Hematopoietic multipotent progenitor cell treated with erythropoietin and hydrocortisone succinate and interleukin-3 and kit ligand, for 8 days (in vitro differentiated cells): Measurements from ENCODE around the gene LENG8.
"Not testable (repeated sequence)": the region's sequence is repeated elsewhere in the genome, so short reads cannot be mapped to it uniquely, and the experiment has no call there.

Source experiments
- DNase-seq: peaks from one replicate; pipeline ENCODE4 v3.0.0-alpha.2; 2015

The LENG8 gene

GRCh38 chr19:54446349-54446748, 2.6 kb upstream of the LENG8 start:
- not testable (repeated sequence) for DNase-seq

GRCh38 chr19:54448040-54448773, 792 bp upstream of the LENG8 start:
- DNase-seq: peak; percentile 50

GRCh38 chr19:54449701-54450069, 686 bp downstream of the LENG8 start:
- no peak for DNase-seq

DNA sequence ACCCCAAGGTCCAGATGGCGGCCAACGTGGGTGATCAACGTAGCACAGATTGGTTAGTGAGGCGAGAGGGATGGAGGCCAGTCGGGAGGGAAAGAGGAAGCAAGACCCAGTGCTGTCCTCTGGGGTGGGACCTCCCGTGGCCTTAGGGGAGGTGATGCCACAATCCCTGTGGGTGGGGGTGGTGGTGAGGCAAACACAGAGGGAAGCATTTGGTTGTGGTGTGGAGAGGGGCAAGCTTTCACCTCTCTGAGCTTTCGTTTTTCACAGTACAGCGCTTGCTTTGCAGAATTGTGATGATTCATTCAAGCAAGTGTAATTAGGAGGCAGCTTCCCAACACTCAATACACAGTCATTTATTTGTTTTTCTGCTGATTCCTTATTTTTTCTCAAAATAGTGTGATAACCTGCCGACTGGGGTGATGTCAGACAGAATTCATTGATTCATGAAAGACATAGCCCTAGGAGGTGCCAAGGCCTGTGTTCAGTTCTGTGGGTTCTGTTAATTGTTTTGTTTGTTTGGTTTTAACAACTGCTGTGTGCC, 2.4 kb downstream of the LENG8 start:
- DNase-seq: no peak

- DNase-seq: no peak
Observed at GRCh38 chr19:54451997-54452396, 3.0 kb downstream of the LENG8 start.

- no peak for DNase-seq
Observed at GRCh38 chr19:54452626-54453025, 3.6 kb downstream of the LENG8 start.

DNA sequence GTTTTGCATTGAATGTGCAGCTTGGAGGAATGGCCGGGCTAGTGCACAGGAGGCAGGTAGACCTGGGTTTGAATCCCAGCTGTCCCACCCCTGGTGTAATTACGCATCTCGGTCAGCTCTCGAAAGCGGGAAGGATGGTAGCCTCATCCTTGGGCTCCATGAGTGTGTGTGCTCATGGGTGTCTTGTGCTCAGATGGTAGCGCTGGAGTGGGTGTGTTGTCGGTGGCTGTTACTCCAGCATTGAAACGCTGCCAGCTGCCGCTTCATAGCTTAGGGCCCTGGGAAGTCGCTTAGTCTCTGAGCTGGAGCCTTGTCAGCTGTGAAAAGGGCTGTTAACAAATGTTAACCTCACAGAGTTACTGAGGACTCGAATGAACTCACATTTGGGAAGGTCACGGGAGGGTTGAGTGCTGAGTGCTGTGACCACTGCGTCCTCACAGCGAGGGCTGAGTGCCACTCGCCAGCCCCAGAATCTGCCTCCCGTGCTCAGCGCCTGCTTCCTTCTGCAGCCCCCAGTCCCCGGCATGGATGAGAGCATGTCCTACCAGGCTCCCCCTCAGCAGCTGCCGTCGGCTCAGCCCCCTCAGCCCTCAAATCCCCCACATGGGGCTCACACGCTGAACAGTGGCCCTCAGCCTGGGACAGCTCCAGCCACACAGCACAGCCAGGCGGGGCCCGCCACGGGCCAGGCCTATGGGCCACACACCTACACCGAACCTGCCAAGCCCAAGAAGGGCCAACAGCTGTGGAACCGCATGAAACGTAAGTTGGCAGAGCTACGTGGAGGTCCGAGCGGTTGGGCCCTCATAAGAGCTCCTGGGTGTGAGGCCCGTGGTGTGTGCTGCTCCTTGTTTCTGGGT, 5.2 kb downstream of the LENG8 start:
- no peak for DNase-seq

DNA sequence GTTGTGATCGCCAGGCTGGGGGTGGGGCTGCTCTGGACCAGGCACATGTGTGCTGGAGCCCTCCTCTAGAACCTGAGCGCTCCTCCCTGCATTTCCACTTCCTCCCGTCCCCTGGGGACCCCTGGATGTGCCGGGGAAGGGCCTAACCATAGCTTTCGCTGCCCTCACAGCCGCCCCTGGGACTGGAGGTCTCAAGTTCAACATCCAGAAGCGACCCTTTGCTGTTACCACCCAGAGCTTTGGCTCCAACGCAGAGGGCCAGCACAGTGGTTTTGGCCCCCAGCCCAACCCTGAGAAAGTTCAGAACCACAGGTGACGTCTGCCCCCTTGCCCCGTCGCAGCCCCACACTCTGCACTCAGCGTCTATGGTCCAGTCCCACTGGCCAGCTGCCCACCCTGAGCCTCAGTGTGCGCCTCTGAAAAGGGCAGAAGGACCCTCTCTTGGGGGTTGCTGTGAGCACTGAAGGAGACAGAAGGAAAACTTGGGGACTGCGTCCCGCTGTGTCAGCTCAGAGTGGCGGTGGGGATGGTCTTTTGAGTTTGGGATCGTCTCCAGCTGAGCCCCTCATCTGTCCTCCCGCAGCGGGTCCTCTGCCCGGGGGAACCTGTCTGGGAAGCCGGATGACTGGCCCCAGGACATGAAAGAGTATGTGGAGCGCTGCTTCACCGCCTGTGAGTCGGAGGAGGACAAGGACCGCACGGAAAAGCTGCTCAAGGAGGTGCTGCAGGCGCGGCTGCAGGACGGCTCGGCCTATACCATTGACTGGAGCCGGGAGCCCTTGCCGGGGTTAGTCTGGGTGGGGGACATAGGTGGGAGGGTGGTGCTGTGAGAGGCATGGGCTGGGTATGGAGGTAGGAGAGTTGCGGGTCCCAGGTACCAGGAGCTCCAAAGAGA, 6.0 kb downstream of the LENG8 start:
- DNase-seq: no peak

DNA sequence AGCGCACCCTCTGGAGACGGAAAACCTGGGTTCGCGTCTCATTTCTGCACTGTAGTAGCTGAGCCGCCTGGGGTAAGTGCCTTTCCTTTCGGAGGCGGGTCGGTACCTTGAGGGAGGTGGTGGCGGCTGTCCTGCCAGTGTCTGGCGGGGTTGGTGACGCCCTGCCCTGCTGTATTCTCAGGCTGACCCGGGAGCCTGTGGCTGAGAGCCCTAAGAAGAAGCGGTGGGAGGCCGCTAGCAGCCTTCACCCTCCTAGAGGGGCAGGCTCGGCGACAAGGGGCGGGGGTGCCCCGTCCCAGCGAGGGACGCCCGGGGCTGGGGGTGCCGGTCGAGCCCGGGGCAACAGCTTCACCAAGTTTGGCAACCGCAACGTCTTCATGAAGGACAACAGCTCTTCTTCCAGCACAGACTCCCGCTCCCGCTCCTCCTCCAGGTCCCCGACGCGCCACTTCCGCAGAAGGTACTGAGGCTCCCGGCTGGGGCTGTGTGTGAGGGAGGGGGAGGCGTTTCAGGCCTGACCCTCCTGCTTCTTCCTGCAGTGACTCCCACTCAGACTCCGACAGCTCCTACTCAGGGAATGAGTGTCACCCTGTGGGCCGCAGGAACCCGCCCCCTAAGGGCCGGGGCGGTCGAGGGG, 6.9 kb downstream of the LENG8 start:
- DNase-seq: no peak

GRCh38 chr19:54456423-54457373, 7.7 kb downstream of the LENG8 start:
- no peak for DNase-seq

- no peak for DNase-seq
Observed at GRCh38 chr19:54457773-54458647, 9.0 kb downstream of the LENG8 start.

GRCh38 chr19:54458648-54459281, 9.8 kb downstream of the LENG8 start:
- DNase-seq: no peak

GRCh38 chr19:54459282-54460229, 10.6 kb downstream of the LENG8 start:
- no peak for DNase-seq

DNA sequence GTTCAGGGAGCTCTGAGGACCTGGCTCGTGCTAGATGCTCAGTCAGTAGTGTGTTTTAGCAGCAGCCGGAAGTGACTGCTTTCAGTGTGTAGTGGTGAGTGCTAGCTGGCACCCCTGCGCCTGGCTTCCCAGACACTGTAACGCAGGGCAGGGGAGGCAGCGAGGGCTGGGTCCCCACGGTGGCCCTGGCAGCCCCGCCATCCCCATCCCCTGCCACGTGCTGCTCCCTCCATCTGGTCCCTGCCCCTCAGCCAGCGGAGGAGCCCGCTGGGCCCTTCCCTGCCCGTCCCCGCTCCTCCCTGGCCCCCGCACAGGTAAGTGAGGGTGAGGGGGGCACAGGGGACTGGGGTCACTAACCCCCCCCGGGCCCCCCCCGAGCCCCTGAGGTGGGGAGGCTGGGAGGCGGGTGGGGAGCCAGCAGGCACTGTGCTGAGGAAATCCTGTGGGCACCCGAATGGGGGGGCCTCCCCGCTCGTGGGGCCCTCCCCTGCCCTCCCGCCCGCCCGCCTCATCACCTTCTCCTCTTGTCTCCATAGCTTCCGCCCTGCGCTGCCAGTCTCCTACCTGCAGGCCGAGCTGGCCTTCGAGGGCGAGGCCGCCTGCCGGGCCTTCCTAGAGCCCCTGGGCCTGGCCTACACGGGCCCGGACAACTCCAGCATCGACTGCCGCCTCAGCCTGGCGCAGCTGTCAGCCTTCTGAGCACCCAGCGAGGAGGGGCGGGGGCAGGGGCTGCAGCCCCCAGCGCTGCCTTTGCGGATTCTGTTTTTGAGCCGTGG, 11.4 kb downstream of the LENG8 start:
- DNase-seq: no peak

DNA sequence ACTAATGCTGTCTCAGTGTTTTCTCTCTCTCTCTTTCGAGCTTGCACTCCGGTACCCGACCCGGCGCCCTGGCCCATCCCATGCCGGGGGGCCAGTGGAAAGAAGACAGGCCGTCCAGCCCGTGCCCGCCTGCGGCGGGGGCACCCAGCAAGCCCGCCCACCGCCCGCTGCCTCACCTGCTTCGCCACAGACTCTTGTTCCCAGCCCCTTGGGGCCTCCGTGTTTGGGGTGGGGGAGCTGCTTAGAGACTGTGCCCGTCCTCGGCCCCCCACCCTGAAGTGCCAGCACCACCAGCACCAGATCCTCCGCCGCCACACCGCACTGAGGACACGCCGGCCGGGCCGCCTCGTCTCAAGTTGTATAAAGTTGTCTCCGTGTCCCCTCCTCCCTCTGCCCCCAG, 12.2 kb downstream of the LENG8 start:
- DNase-seq: no peak

DNA sequence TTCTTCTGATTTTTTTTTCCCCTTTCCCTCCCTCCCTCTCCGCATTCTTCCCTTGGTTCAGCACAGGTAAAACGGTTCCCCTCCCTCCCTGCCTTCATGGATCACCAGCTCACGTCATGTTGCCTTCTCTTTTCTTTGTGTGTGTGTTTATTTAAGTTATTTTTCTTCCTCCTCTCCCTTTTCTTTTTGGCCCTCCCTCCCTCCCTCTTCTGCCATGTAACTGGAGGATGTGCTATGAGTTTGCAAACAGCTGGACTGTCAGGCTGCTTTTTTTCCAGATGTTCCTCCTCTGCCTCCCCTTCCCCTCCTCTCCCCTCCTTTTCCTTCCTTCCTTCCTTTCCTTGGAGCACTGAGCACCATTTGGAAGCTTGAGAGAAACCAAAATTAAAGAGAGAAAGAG, 12.6 kb downstream of the LENG8 start:
- DNase-seq: no peak

DNA sequence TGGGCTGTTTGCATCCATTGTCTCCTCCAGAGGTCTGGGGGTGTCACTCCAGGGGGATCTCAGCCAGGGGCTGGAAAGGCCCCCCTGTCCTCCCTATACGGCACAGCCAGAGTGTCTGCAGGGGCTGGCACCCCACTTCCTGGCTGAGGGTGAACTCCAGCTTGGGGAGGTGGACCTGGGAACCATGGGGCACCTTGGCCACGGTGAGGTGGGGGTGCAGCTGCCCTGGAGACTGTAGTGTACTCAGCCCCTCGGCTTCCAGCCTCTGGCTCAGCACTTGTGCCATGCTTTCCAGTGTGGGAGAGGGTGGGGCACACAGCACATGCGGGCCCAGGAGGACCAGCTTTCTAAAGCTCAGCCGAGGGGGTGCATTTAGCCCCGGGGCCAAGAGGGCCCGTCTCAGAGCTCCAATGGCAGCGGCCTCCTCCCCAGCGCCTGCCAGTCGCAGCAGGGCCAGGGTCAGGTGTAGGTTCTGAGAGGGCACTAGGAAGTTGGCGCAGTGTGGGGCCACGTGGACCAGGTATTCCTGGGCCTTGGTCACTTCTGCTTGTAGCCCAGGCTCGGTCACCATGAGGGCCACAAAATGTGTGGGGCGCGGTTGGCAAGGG, 13.2 kb downstream of the LENG8 start:
- DNase-seq: no peak
